IPS-15b (cell line): ENCODE results near the gene MYO1E.

ENCODE experiments used
- H3K27me3 ChIP-seq: one replicate; pipeline ENCODE4 v1.6.1; 2013; ENCODE audit warnings: low read length; ENCODE audit not compliant: control insufficient read depth, insufficient read depth
- H3K36me3 ChIP-seq: one replicate; pipeline ENCODE4 v1.6.1; 2013; ENCODE audit warnings: low read length; ENCODE audit not compliant: control insufficient read depth, insufficient read depth
- H3K4me1 ChIP-seq: one replicate; pipeline ENCODE4 v1.6.1; 2013; ENCODE audit warnings: mild to moderate bottlenecking, low read length; ENCODE audit not compliant: control insufficient read depth, insufficient read depth
- H3K4me3 ChIP-seq: one replicate; pipeline ENCODE4 v1.5.1; 2013; ENCODE audit warnings: low read depth, low read length
- H3K9ac ChIP-seq: one replicate; pipeline ENCODE4 v1.6.1; 2013; ENCODE audit warnings: low read depth, mild to moderate bottlenecking, low read length
- H3K9me3 ChIP-seq: one replicate; pipeline ENCODE4 v1.6.1; 2013; ENCODE audit warnings: mild to moderate bottlenecking, low read length; ENCODE audit not compliant: control insufficient read depth, insufficient read depth

MYO1E gene

GRCh38 chr15:59249816-59250215 is 122.9 kb downstream of the MYO1E start:
- Histone ChIP-seq H3K9ac (no peak overlapping the region), H3K4me1 (no peaks in the 10 kb centered on the region), H3K9me3 (no peaks in the 10 kb centered on the region), H3K4me3 (no peak overlapping the region), H3K27me3 (no peaks in the 10 kb centered on the region), H3K36me3 (no peaks in the 10 kb centered on the region)

- no peaks in the 10 kb centered on the region for H3K27me3 ChIP-seq
- no peak overlapping the region for H3K9ac ChIP-seq
- no peaks in the 10 kb centered on the region for H3K36me3 ChIP-seq
- H3K9me3 ChIP-seq = no peaks in the 10 kb centered on the region
- no peaks in the 10 kb centered on the region for H3K4me1 ChIP-seq
- H3K4me3 ChIP-seq = no peak overlapping the region
Measured at GRCh38 chr15:59247364-59247763, 125.3 kb downstream of the MYO1E start.

- Histone ChIP-seq H3K9ac (no peak overlapping the region), H3K27me3 (no peaks in the 10 kb centered on the region), H3K4me3 (no peak overlapping the region), H3K4me1 (no peaks in the 10 kb centered on the region), H3K9me3 (no peaks in the 10 kb centered on the region), H3K36me3 (no peaks in the 10 kb centered on the region)
Measured at GRCh38 chr15:59245559-59245958, 127.1 kb downstream of the MYO1E start.

GRCh38 chr15:59244337-59244736 is 128.3 kb downstream of the MYO1E start:
- H3K36me3 ChIP-seq = no peaks in the 10 kb centered on the region
- H3K9me3 ChIP-seq = no peaks in the 10 kb centered on the region
- H3K9ac ChIP-seq = no peak overlapping the region
- H3K27me3 ChIP-seq = no peaks in the 10 kb centered on the region
- H3K4me3 ChIP-seq = no peak overlapping the region
- H3K4me1 ChIP-seq = no peaks in the 10 kb centered on the region

- Histone ChIP-seq H3K27me3 (no peaks in the 10 kb centered on the region), H3K36me3 (no peaks in the 10 kb centered on the region), H3K9me3 (no peaks in the 10 kb centered on the region), H3K4me3 (no peak overlapping the region), H3K4me1 (no peaks in the 10 kb centered on the region), H3K9ac (no peak overlapping the region)
Measured at GRCh38 chr15:59243622-59244021, 129.0 kb downstream of the MYO1E start.

GRCh38 chr15:59242649-59243048 is 130.0 kb downstream of the MYO1E start:
- no peak overlapping the region for H3K4me3 ChIP-seq
- H3K4me1 ChIP-seq = no peaks in the 10 kb centered on the region
- no peaks in the 10 kb centered on the region for H3K27me3 ChIP-seq
- H3K9me3 ChIP-seq = no peaks in the 10 kb centered on the region
- no peak overlapping the region for H3K9ac ChIP-seq
- H3K36me3 ChIP-seq = no peaks in the 10 kb centered on the region

- Histone ChIP-seq H3K4me1 (no peaks in the 10 kb centered on the region), H3K9me3 (no peaks in the 10 kb centered on the region), H3K9ac (no peak overlapping the region), H3K36me3 (no peaks in the 10 kb centered on the region), H3K27me3 (no peaks in the 10 kb centered on the region), H3K4me3 (no peak overlapping the region)
Measured at GRCh38 chr15:59240036-59240435, 132.6 kb downstream of the MYO1E start.

GRCh38 chr15:59237924-59238331 is 134.7 kb downstream of the MYO1E start:
- Histone ChIP-seq H3K27me3 (no peaks in the 10 kb centered on the region), H3K9me3 (no peaks in the 10 kb centered on the region), H3K9ac (no peak overlapping the region), H3K36me3 (no peaks in the 10 kb centered on the region), H3K4me1 (no peaks in the 10 kb centered on the region), H3K4me3 (no peak overlapping the region)

GRCh38 chr15:59237119-59237855 is 135.4 kb downstream of the MYO1E start:
- no peak overlapping the region for H3K9ac ChIP-seq
- H3K27me3 ChIP-seq = no peaks in the 10 kb centered on the region

GRCh38 chr15:59236394-59236793 is 136.3 kb downstream of the MYO1E start:
- no peaks in the 10 kb centered on the region for H3K4me1 ChIP-seq
- H3K9ac ChIP-seq = no peak overlapping the region
- no peak overlapping the region for H3K4me3 ChIP-seq
- no peaks in the 10 kb centered on the region for H3K9me3 ChIP-seq
- no peaks in the 10 kb centered on the region for H3K27me3 ChIP-seq
- H3K36me3 ChIP-seq = no peaks in the 10 kb centered on the region

More at GRCh38 chr15:59237119-59237855, 135.4 kb downstream of the MYO1E start:
- no peaks in the 10 kb centered on the region for H3K4me1 ChIP-seq
- H3K9me3 ChIP-seq = no peaks in the 10 kb centered on the region
- no peaks in the 10 kb centered on the region for H3K36me3 ChIP-seq
- H3K4me3 ChIP-seq = no peak overlapping the region

- Histone ChIP-seq H3K36me3 (no peaks in the 10 kb centered on the region), H3K4me3 (no peak overlapping the region), H3K9ac (no peak overlapping the region), H3K9me3 (no peaks in the 10 kb centered on the region), H3K4me1 (no peaks in the 10 kb centered on the region), H3K27me3 (no peaks in the 10 kb centered on the region)
Measured at GRCh38 chr15:59232476-59232875, 140.2 kb downstream of the MYO1E start.

GRCh38 chr15:59230531-59231055 is 142.1 kb downstream of the MYO1E start:
- Histone ChIP-seq H3K27me3 (no peaks in the 10 kb centered on the region), H3K4me1 (no peaks in the 10 kb centered on the region), H3K4me3 (no peak overlapping the region), H3K9me3 (no peaks in the 10 kb centered on the region), H3K9ac (no peak overlapping the region), H3K36me3 (no peaks in the 10 kb centered on the region)
